Adipose tissue (tissue), 3 donors: ENCODE measurements around the gene MATK. TPM values are rescaled to one million over a fixed set of nuclear protein-coding genes. Genes with fewer than 3 reads are reported as not detected.

Experiments used
- H3K27ac ChIP-seq: one replicate; pipeline ENCODE4 v1.5.1; 2013; ENCODE audit warnings: low read depth, low read length
- WGBS, 3 donors: extraction: QIAGEN DNeasy Blood & Tissue Kit; methylation state at CpG; one replicate each; pipeline ENCODE4 v1.1.7; 2013; 5-methylcytosine and 5-hydroxymethylcytosine counted together
- polyA plus RNA-seq, 3 donors: library from polyadenylated mRNA; stranded (reverse); fragments of 200-250 nt; gene quantifications; one replicate each; pipeline ENCODE4 v1.2.3, GENCODE V29; 2013
- donor health status: healthy with polysubstance abuse.
- donor health status: Bipolar disorder and iron deficiency.
- donor health status: healthy.

Gene MATK
- polyA plus RNA-seq: 1 to 10 TPM in 2 of 3 donors, under 1 TPM in 1; 1.00 to 2.6 (median 2.0) TPM

DNA sequence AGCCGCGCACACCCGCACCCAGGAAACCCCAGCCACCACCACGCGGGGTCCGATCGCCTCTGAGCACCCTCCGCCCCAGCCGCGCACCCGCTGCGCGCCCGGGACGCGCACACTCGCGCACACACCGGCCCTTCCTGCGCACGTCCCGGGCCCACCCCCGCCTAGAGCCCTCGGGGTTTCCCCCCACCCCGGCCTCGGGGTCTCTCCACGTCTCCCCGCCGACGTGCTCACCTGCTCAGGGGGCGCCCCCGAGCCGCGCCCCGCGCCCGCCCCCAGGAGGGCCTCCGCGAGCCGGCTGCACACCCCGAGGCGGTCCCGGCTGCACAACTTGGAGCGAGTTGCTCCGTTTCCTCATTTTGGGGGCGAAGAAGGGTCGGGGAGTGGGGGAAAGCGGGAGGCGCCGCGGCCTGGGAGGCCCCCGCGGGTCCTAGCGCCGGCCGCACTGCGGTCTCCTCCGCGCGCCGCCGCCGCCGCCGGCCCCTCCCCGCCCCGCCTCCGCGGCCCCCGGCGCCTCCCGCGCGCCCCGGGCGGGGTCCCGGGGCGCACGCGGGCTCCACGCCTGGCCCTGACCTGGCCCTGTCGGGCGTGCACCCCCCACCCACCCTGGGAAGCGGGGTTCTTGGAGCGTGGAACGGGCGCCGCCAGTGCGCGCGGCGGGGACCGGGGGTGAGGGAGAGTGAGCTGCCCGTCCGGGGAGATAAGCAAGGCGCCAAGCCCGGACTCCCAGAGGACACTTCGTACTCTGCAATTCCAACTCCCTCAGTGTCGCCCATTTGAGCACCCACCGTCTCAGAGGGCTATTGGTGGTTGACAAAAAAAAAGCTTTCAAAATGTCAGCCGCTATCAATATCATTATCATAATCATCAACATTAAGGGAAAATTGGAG is at the start of gene MATK:
TSS of gene MATK (minus strand) at position 444 of the 887 bp plus-strand sequence. CDS start 1,246 bp downstream, outside the sequence.
- 3 to 4% (median 3%) methylated on average over 83 to 100 of the region's 101 CpGs for WGBS, 3 donors
- no peak within 1 kb of the TSS for H3K27ac ChIP-seq

GRCh38 chr19:3835055-3835435 is 48.9 kb upstream of the MATK start:
- 81 to 92% (median 86%) methylated on average over 9 of the region's 9 CpGs for WGBS, 3 donors
- no peak overlapping the region for H3K27ac ChIP-seq

DNA sequence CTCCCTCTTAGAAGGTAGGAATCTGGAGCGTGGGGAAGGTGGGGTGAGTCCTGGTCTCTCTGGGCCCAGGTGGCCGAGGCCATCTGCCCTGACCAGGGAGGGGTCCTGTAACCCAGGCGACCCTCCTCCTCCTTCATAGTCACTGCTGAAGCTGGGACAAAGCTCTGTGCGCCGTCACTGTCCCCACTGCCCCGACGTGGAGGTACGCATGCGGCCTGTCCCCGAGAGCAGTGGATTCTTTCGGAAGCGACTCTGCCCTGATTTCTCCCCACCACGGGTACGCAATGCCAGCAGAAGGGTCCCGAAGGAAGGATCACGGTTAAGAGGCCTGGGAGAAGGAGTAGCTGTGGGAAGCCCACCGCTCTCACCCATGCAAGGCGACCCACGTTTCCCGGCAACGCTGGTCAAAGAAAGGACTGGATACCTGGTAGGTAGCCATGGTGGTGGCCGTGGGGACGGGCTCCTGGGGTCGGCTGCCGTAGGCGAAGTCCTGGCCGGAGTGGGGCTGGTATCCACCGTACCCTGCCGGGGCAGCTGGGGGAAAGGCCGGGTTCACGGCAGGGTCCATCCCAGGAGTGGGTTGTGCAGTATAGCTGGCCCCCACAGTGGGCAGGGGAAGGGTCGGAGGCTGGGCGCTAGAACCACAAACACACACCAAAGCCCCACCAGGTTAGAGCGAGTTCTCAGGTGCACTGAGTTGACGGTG is 48.3 kb upstream of the MATK start:
- H3K27ac ChIP-seq: no peak overlapping the region
- WGBS, 3 donors: 80 to 89% (median 89%) methylated on average over 31 to 35 of the region's 35 CpGs

GRCh38 chr19:3833578-3834348 is 47.6 kb upstream of the MATK start:
- H3K27ac ChIP-seq: no peak overlapping the region
- 66 to 68% (median 66%) methylated on average over 34 of the region's 34 CpGs for WGBS, 3 donors

DNA sequence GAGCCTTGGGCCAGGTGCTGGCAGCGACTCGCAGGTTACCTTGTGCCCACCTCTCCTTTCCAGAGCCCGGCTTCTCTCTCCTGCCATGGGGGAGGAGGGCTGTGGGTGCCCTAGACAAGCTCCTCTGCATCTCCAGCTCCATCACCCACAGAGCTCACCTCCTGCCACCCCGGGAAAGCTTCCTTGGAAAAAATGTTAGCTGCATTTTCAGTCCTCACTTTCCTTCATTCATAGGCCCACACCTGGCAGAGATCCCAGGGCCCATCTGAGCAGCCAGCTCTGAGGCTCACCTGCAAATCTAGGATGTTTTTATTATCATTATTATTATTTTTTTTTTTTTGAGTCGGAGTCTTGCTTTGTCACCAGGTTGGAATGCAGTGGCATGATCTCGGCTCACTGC is 45.8 kb upstream of the MATK start:
- no peak overlapping the region for H3K27ac ChIP-seq
- 81 to 87% (median 87%) methylated on average over 6 of the region's 6 CpGs for WGBS, 3 donors

DNA sequence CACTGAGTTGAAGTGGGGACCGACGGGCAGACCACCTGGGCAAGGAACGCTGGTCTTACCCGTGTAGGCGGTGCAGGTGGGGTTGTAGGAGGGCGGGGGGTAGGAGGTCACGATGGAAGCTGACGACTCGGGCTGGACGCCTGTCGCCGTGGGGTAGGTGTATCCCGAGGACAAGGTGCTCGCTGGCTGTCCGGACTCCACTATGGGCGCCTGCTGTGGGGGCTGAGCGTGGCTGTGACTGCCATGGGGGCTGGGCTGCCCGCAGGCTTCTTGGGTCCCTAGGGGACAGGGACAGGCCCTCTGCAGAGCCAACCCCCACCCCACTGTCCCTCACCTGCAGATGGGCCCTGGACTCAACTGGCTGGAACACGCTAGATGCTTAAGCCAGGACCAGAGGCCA is 45.4 kb upstream of the MATK start:
- whole genome bisulfite sequencing, 3 donors: 62 to 75% (median 72%) methylated on average over 17 to 19 of the region's 19 CpGs
- no peak overlapping the region for H3K27ac ChIP-seq

DNA sequence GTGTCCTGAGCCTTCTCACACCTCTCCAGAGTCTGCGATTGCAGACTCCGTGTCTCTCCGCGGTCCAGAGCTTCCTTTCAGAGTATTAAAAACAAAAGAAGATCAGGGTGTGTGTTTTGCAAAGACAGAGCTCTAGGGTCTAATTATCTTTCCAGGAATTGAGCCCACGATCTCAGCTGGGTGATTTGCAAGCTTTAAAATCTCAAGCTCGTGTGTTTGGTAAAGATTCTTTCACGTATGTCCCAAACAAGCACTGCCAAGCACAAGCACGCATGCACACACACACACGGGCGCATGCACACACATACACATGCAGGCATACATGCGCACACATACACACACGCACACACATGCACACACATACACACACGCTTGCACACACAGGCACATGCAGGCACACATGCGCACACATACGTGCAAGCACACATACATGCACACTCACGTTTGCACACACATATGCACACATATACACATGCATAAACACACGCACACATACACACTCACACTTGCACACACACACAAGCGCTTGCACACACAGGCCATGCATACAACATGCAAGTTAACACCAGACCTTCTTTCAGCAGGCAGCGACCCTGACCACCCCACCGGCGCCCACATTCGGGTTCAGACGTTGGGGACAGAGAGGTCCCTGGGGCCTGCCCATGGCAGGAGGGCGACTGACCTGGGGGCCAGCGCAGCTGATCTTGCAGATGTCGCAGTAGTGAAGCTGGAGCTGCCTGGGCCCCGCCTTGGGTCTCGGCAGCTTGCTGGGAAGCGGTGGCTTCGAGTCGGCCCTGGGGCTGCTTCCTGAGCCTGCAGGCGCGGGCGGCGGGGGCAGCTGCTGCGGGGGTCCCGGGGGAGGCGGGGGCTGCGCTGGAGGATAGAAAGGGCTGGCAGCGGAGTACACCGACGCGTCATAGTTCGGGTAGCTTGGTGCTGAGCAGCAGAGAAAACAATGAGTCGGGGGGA is 44.7 kb upstream of the MATK start:
- WGBS, 3 donors: 59 to 64% (median 63%) methylated on average over 43 to 45 of the region's 45 CpGs
- H3K27ac ChIP-seq: no peak overlapping the region

DNA sequence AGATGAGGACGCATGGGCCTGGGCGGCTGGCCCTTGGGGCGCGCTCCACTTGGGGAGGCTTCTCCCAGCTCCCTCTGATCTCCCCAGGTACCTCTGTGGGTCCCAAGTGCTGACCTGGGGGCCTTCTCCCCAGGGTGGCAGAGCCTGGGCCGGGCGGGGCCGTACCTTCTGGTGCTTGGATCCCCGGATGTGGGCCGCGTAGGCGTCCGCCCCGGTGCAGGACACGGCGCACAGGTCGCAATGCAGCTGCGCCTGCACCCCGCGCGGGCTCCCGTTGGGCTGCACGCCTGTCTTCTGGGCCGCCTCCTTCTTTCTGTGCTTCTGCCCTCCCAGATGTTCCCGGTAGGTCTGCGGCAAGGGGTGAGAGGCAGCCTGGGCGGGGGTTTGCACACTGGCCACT is 41.1 kb upstream of the MATK start:
- no peak overlapping the region for H3K27ac ChIP-seq
- 91 to 95% (median 93%) methylated on average over 15 to 26 of the region's 26 CpGs for WGBS, 3 donors

DNA sequence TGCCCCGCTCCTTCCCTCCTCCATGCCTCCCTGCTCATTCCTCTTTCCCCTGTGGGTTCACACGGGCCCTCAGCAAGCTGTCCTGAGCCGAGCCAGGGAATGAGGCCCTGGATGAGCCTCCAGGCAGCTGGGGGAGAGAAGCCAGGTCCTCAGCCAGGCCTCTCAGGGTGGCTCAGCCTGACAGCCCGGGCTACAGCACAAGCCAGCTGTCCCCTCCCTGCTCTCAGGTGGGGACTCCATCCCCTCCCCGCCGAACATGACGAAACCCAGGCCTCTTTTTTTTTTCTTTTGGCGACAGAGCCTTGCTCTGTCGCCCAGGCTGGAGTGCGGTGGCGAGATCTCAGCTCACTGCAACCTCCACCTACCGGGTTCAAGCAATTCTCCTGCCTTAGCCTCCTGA is 40.0 kb upstream of the MATK start:
- WGBS, 3 donors: 58 to 62% (median 58%) methylated on average over 10 to 12 of the region's 12 CpGs
- no peak overlapping the region for H3K27ac ChIP-seq

DNA sequence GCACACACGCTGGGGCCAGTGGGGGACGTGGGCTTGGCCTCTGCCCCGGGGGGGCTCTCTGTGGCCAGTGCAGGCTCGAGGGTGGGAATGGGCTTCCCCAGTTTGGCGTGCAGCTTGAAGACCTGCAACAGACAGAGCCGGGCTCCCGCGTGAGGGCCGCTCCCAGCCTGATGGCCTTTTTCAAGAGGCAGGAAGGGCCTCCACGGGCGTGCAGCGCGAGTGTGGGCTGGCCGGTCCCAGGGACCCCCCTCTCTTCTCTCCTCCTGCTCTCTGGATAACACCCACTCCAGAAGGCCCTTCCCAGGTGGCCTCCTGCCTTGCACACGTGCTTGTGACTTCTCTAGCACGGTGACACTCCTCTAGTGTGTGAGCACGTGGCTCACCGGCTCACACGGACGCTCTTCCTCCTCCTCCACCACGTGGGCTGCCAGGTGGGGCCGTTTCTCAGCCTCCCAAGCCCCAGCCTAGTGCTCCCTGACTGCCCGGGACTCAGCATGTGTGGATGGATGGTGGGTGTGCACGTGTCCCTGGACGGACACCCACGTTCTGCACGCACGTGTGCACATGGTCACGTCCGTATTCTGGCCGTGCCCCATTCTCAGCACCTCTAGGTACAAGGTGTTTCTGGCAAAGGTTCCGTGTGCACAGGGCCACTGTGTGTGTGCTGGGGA is 39.2 kb upstream of the MATK start:
- no peak overlapping the region for H3K27ac ChIP-seq
- 61 to 75% (median 67%) methylated on average over 32 of the region's 32 CpGs for WGBS, 3 donors

DNA sequence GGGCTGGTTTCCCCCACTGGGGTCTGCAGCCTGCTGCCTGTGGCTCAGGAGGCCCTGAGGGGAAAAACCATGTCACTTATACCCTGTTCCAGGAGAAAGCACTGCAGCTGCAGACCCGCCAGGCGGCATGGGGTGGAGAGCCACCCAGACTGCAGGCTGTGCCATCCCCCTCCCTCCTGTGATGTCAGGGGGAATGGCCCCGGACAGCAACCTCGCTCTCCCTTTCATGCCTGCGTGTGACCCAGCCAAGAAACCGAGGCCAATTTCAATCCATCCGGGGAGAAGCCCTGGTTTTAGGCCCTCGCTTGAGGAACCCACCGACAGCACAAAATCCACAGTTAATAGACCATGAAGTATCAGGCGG is 37.2 kb upstream of the MATK start:
- WGBS, 3 donors: 72 to 86% (median 85%) methylated on average over 10 of the region's 10 CpGs
- H3K27ac ChIP-seq: no peak overlapping the region

DNA sequence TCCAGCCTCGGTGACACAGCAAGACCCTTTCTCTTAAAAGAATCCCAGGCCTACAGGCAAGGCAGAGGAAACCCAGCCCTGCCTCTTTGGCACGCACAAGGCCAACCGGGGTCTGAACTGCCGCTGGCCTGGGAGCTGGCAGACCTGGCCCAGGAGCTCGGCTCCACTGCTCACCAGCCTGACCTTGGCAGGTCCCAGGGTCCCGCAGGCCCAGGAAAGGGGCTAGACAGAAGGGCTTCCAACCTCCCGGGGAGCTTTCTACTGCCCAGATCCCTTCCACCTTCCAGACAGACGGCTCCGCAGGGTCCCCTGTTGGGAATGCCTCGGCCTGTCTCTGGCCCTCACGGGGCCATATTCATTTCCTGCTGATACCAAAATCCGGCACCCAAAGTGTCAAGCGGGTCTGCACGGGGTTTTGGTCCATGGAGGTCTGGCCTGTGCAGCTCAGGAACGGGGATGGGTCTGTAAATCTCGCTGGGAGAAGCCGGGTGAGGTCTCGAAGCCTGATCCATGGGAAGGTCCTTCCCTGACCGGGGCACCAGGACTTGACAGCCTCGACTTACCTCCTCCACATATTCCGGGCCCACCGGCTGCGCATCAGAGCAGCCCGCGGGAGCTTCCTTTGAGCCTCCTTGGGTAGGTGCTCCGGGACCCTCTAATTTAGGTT is 36.6 kb upstream of the MATK start:
- H3K27ac ChIP-seq: no peak overlapping the region
- 80 to 87% (median 83%) methylated on average over 26 of the region's 26 CpGs for WGBS, 3 donors

- H3K27ac ChIP-seq: no peak overlapping the region
- WGBS, 3 donors: 13 to 14% (median 14%) methylated on average over 43 of the region's 43 CpGs
Observed at GRCh38 chr19:3821857-3822364, 35.7 kb upstream of the MATK start.

GRCh38 chr19:3821156-3821555 is 35.0 kb upstream of the MATK start:
- 84 to 92% (median 91%) methylated on average over 23 of the region's 23 CpGs for WGBS, 3 donors
- H3K27ac ChIP-seq: no peak overlapping the region

DNA sequence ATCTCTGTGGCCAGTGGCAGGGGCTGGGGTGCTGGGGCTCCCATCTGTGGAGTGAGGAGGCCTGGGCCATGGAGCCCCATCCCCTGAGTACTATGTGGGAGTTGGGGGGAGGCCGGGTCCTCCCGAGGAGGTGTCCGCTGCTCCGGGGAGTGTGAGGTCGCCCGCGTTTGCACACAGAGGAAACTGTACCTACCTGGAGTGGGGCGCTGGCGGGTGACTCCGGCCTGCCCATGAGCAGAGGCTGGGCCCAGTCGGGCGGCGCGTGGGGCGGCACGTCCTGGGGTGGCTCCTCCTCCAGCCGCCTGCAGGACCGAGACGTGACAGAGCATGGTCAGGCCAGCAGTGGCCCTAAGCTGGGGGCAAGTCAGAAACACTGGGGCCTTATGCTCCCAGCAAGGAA is 33.8 kb upstream of the MATK start:
- WGBS, 3 donors: 79 to 92% (median 89%) methylated on average over 17 to 19 of the region's 19 CpGs
- no peak overlapping the region for H3K27ac ChIP-seq

DNA sequence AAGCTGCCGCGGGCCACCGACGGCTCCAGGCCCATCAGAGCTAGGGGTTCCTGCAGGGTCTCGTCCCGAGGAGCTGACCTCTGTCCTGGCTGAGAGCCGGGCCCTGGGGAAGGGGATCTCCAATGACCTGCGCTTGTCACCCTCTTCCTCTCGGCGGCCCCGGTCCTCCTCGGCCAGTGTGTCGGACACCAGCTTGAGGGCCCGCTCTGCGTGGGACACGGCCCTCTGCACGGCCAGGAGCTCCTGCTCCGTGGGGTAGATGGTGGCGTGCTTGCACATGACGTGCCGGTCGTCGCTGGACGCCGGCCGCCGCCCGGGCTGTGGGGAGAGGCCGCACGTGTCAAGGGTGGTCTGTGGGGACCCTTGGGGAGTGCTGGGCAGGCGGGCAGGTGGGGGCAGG is 32.7 kb upstream of the MATK start:
- no peak overlapping the region for H3K27ac ChIP-seq
- 66 to 72% (median 70%) methylated on average over 31 of the region's 31 CpGs for WGBS, 3 donors

DNA sequence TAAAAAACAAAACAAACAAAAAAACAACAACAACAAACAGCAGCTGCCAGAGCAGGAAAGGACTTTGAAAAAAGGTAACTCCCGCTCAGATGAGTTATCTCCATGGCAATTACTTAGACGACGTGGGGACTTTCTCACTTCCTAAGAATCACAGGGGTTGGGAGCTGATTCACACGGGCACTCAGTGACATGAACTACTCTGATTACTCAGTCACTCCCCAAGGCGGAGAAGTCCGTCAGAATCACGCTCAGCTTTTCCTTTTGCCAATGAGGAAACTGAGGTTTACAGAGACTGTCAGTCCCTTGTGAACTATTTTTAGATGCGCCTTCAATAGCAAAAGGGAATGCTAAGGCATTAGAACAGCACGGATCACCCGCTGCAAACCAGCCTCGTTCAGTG is 32.3 kb upstream of the MATK start:
- H3K27ac ChIP-seq: no peak overlapping the region

More for the DNA sequence above, 32.3 kb upstream of the MATK start:
- 18 to 41% (median 23%) methylated on average over 11 of the region's 11 CpGs for WGBS, 3 donors
